Activated T-helper 1 cell treated with anti-CD3 and anti-CD28 coated beads, Interleukin-2, amount 50 U/mL, for 16 hours (primary cell): ENCODE results near the gene ICAM2.
A peak's percentile ranks its signal among the peaks of the same experiment; 100 is the strongest.

ENCODE experiments used
- DNase-seq, 2 donors: peaks; one replicate each; pipeline ENCODE4 v3.0.0-alpha.2; 2020; ENCODE audit warnings: low read depth in 1 of 2, low spot score in 1 of 2

The ICAM2 gene

DNA sequence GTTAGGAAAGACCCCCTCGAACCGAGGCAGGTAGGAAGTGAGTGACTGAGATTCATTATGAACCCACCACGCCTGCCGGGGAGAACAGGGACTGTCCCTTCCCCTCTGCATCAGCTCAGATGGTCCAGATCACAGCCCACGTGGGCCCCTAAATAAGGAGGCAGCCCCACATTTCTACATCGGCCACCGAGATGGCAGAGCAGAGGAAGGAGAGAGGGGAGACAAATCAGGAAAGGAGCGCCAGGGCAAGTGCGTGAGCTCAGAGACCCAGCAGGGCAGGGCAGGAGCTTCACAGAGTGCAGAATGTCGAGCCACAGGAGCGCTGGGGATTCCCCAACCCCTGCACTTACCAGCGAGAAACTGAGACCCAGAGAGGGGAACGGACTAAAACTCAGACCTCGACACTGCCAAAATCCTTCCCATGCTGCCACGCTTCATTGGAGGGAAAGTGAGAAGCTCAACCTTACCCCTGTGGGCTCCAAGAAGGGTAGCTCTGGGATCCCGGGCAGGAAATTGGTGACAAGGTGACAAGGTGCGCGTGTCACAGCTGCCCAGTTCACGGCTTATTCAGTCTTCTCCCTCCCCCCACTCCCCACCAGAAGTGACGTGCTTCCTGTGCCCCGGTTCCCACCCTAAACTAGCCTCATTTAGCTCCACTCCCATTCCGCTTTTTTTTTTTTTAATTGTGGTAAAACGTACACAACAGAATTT, at the start of gene ICAM2:
Gene ICAM2, minus strand, starts transcription at position 578 of the 711 bp plus-strand sequence. CDS start 13,942 bp downstream, outside the sequence.
- DNase-seq = peak; percentile 76 to 81

DNA sequence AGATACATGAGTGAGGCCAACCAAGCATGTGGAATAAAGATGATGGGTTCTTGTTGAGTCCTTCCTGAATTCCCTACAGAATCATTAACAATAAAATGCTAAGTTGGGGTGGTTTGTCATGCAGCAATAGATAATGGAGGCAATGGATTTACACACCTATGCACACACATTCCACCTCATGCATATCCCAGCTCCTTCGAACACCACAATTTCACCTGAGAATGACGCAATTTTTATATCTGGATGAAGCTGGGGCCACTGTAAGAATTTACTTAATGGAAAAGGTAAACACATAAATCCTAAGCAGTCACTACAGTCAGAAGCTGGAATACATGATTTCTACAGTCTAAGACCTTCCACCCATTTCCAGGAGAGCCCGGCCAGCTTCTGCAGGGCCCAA, 49.8 kb upstream of the ICAM2 start:
- no peak for DNase-seq

GRCh38 chr17:64069143-64069542, 48.7 kb upstream of the ICAM2 start:
- no peak for DNase-seq

GRCh38 chr17:64067657-64068056, 47.2 kb upstream of the ICAM2 start:
- no peak for DNase-seq

DNA sequence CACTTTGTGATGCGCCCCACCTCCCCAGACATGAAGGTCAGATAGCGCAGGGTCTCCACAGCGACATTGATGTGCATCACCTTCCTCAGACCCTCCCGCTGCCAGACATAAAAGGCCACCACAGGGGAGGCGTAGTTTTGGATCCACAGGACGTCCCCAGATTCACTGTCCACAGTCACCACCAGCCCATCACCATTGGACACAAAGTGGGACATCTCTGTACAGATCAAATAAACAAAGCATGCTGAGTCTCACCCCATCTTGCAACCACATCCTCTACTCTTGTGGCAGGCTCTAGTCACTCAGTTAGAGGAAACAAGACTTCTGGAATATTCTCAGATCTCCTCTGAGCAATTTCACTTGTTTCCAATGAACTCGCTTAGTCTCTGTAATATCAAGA, 46.3 kb upstream of the ICAM2 start:
- peak in 1 of 2 donors; percentile 13 for DNase-seq

DNA sequence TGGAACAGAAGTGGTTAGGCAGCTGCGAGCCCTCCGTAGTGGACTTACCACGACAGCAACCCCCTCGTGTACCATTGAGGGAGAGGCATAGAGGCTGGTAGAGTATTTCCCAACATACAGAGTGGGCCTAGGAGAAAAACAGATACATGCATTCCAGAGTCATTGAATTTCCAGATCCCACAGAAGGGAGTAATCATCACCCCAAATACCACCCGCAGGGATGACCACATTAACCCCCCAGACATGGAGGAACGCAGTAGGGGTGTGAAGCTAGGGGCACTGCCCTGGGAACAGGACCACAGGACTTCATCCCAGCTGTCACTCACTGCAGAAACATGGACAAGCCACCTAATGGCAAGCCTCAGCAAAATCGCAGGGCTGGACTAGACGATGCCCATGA, 44.7 kb upstream of the ICAM2 start:
- DNase-seq = no peak

DNA sequence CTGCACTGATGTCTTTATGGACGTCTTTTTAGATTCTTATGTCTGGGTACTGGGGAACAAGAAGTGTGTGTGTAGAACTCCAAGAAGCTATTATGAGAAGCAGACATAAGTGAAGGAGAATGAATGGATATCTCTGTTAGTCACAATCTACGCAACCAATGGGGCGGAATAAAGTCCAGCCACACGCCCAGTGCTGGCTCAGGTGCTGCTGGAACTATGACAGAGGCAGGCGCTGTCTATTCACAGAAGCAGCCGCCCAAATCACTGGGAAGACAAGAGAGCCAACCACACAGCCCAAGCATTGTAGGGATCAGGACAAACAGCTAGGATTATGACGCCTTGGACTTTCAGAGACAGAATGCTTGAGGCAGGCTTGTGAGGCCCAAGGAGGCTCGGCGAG, 43.9 kb upstream of the ICAM2 start:
- no peak for DNase-seq

- no peak for DNase-seq
Measured at GRCh38 chr17:64063766-64064224, 43.4 kb upstream of the ICAM2 start.

DNA sequence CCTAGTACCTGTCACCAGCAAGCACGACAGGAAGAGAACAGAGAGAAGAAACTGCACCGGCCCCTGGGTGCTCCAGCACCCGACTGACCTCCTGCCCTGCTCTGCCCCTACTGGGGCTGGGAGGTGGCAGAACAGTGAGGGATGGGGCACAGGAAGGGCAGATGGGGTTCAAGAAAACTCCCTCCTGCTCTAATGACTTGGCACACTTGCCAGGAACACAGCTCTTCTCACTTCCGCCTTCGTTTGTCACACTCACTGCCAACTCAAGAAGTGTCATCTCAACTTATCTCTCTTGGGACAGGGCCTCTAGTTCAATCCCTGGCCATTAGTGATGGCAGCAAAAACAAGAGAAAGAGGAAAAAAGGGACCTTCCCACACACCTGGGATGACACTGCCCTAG, 42.7 kb upstream of the ICAM2 start:
- DNase-seq = no peak

GRCh38 chr17:64061178-64061898, 40.9 kb upstream of the ICAM2 start:
- DNase-seq = no peak

DNA sequence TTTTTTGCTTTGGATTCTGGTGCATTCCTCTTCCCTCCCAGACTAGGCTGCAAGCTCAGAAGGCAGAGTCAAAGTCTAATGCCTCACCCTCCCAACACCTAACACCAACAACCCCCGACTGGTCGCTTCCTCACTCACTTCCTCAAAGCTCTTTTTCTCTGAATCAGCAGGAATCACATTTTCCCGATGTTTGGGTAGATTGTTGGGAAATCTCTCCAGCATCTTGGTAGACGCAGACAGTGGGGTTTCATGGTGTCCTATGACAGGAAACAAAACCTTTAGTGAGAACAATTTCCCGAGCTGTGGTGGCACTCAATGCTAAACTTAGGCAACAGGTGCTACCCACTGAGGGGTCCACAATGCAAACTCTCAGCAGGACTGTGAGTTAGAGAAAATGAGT, 39.9 kb upstream of the ICAM2 start:
- no peak for DNase-seq

- DNase-seq = no peak
Measured at GRCh38 chr17:64059756-64060155, 39.3 kb upstream of the ICAM2 start.

GRCh38 chr17:64058621-64059020, 38.2 kb upstream of the ICAM2 start:
- no peak for DNase-seq

GRCh38 chr17:64057701-64058263, 37.3 kb upstream of the ICAM2 start:
- DNase-seq = no peak

DNA sequence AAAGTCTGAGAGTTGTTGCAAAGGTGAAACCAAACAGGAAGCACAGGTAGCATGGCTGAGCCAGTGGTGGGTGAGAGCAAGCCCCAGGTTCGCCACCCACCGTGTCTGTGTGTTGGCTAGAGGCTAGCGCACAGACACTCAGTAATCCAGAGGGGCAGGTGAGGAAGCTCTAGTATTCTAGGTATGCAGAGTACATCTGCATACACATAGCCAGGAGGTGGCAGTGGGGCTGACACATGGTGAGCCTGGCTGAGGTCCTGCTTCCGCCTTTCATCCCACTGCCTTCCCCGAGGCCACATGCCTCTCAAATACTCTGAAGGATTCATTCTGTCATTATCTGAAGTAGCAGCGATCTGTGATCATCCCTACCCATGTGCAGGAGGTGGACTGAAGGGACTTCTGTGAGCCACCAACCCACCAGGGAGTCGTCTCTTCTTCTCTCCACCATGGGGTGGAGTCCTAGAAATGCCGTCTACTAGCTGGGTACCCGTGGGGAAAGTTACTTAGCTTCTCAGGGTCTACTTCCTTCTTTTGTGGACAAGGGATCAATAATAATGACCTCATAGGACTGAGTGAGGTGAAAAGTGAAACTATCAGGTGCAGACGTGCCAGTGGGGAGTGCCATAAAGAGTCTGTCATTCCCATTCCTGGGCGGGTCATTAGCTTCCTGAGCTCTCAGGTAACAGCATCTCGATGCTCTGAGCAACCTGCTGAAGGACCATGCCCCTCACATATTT, 36.0 kb upstream of the ICAM2 start:
- no peak for DNase-seq

GRCh38 chr17:64055183-64056142, 35.0 kb upstream of the ICAM2 start:
- no peak for DNase-seq

- no peak for DNase-seq
Measured at GRCh38 chr17:64054304-64054703, 33.9 kb upstream of the ICAM2 start.

GRCh38 chr17:64053101-64053500, 32.7 kb upstream of the ICAM2 start:
- no peak for DNase-seq

- DNase-seq = no peak
Measured at GRCh38 chr17:64051153-64051552, 30.7 kb upstream of the ICAM2 start.

- DNase-seq = no peak
Measured at GRCh38 chr17:64048805-64049204, 28.4 kb upstream of the ICAM2 start.
